ENCODE measurements around the gene RPL36. TPM values are rescaled to one million over a fixed set of nuclear protein-coding genes. Genes with fewer than 3 reads are reported as not detected.

The RPL36 gene
- total and polyA plus RNA-seq, 2 experiments from 2014 or later: 637 to 990 TPM

GRCh38 chr19:5655412-5655811, 34.7 kb upstream of the RPL36 start:
- Histone ChIP-seq H3K9me3 (ENCODE audit: low read depth) (no peaks in the 10 kb centered on the region), H3K36me3 (replicated peaks; ENCODE audit: insufficient read depth, low read depth) (no peaks in the 10 kb centered on the region)
- TF ChIP-seq EZH2 (IDR thresholded peaks at IDR 0.05; ENCODE audit: borderline replicate concordance): no peak
- no peak for TF ChIP-seq EZH2phosphoT487 (IDR thresholded peaks at IDR 0.05; ENCODE audit: low read depth, severe bottlenecking, unreplicated experiment)
- no peak for TF ChIP-seq CTCF (IDR thresholded peaks at IDR 0.05; ENCODE audit: poor library complexity)

GRCh38 chr19:5661483-5661882, 28.6 kb upstream of the RPL36 start:
- no peak overlapping the region for H3K4me3 ChIP-seq
- H3K9me3 ChIP-seq (ENCODE audit: low read depth): no peaks in the 10 kb centered on the region
- H3K4me1 ChIP-seq (ENCODE audit: insufficient read depth): no peaks in the 10 kb centered on the region
- H3K27ac ChIP-seq: no peak overlapping the region
- H3K36me3 ChIP-seq (replicated peaks; ENCODE audit: insufficient read depth, low read depth): no peaks in the 10 kb centered on the region
- H2AFZ ChIP-seq: no peak overlapping the region
- H3K9me2 ChIP-seq (replicated peaks; ENCODE audit: insufficient read depth): no peaks in the 10 kb centered on the region
- WGBS (ENCODE audit: low lambda C conversion rate, missing lambda C conversion rate): 98% methylated on average over 41 of the region's 42 CpGs
- no peak overlapping the region for H3K4me2 ChIP-seq
- TF ChIP-seq EZH2phosphoT487 (IDR thresholded peaks at IDR 0.05; ENCODE audit: low read depth, severe bottlenecking, unreplicated experiment) (no peak), EZH2 (IDR thresholded peaks at IDR 0.05; ENCODE audit: borderline replicate concordance) (no peak), CTCF (IDR thresholded peaks at IDR 0.05; ENCODE audit: poor library complexity) (no peak)
- H3K27me3 ChIP-seq: no peaks in the 10 kb centered on the region
- H3K79me2 ChIP-seq: no peaks in the 10 kb centered on the region
- DNase-seq (ENCODE audit: low spot score): no peak
- H4K20me1 ChIP-seq (ENCODE audit: insufficient read depth, poor library complexity, severe bottlenecking): no peaks in the 10 kb centered on the region

More at GRCh38 chr19:5655412-5655811, 34.7 kb upstream of the RPL36 start:
- Histone ChIP-seq H4K20me1 (ENCODE audit: insufficient read depth, poor library complexity, severe bottlenecking) (no peaks in the 10 kb centered on the region), H3K4me2 (no peak overlapping the region), H3K4me1 (ENCODE audit: insufficient read depth) (no peaks in the 10 kb centered on the region), H2AFZ (no peak overlapping the region), H3K27ac (no peak overlapping the region), H3K4me3 (no peak overlapping the region), H3K27me3 (no peaks in the 10 kb centered on the region), H3K9me2 (replicated peaks; ENCODE audit: insufficient read depth) (no peaks in the 10 kb centered on the region), H3K79me2 (peaks cover 2% of the 10 kb centered on the region)
- 98% methylated on average over 5 of the region's 5 CpGs for WGBS (ENCODE audit: low lambda C conversion rate, missing lambda C conversion rate)
- no peak for DNase-seq (ENCODE audit: low spot score)

- DNase-seq (ENCODE audit: low spot score): no peak
- no peaks in the 10 kb centered on the region for H4K20me1 ChIP-seq (ENCODE audit: insufficient read depth, poor library complexity, severe bottlenecking)
- no peaks in the 10 kb centered on the region for H3K27me3 ChIP-seq
- no peak overlapping the region for H3K4me2 ChIP-seq
- H3K4me3 ChIP-seq: no peak overlapping the region
- no peaks in the 10 kb centered on the region for H3K9me2 ChIP-seq (replicated peaks; ENCODE audit: insufficient read depth)
- H3K27ac ChIP-seq: no peak overlapping the region
- H3K9me3 ChIP-seq (ENCODE audit: low read depth): no peaks in the 10 kb centered on the region
- H2AFZ ChIP-seq: no peak overlapping the region
- 99% methylated on average over 17 of the region's 17 CpGs for WGBS (ENCODE audit: low lambda C conversion rate, missing lambda C conversion rate)
- TF ChIP-seq CTCF (IDR thresholded peaks at IDR 0.05; ENCODE audit: poor library complexity): no peak
- no peak for TF ChIP-seq EZH2phosphoT487 (IDR thresholded peaks at IDR 0.05; ENCODE audit: low read depth, severe bottlenecking, unreplicated experiment)
- no peak for TF ChIP-seq EZH2 (IDR thresholded peaks at IDR 0.05; ENCODE audit: borderline replicate concordance)
- H3K79me2 ChIP-seq: no peaks in the 10 kb centered on the region
- no peaks in the 10 kb centered on the region for H3K36me3 ChIP-seq (replicated peaks; ENCODE audit: insufficient read depth, low read depth)
- no peaks in the 10 kb centered on the region for H3K4me1 ChIP-seq (ENCODE audit: insufficient read depth)
Observed at GRCh38 chr19:5663904-5664303, 26.2 kb upstream of the RPL36 start.

- no peak overlapping the region for H3K4me3 ChIP-seq
- no peaks in the 10 kb centered on the region for H3K79me2 ChIP-seq
- no peaks in the 10 kb centered on the region for H3K27me3 ChIP-seq
- no peaks in the 10 kb centered on the region for H4K20me1 ChIP-seq (ENCODE audit: insufficient read depth, poor library complexity, severe bottlenecking)
- no peaks in the 10 kb centered on the region for H3K4me1 ChIP-seq (ENCODE audit: insufficient read depth)
- H3K9me3 ChIP-seq (ENCODE audit: low read depth): no peaks in the 10 kb centered on the region
- WGBS (ENCODE audit: low lambda C conversion rate, missing lambda C conversion rate): 94% methylated on average over 2 of the region's 2 CpGs
- TF ChIP-seq EZH2phosphoT487 (IDR thresholded peaks at IDR 0.05; ENCODE audit: low read depth, severe bottlenecking, unreplicated experiment) (no peak), EZH2 (IDR thresholded peaks at IDR 0.05; ENCODE audit: borderline replicate concordance) (no peak), CTCF (IDR thresholded peaks at IDR 0.05; ENCODE audit: poor library complexity) (no peak)
- no peak for DNase-seq (ENCODE audit: low spot score)
- H3K9me2 ChIP-seq (replicated peaks; ENCODE audit: insufficient read depth): no peaks in the 10 kb centered on the region
- H2AFZ ChIP-seq: no peak overlapping the region
- no peak overlapping the region for H3K4me2 ChIP-seq
- no peaks in the 10 kb centered on the region for H3K36me3 ChIP-seq (replicated peaks; ENCODE audit: insufficient read depth, low read depth)
- no peak overlapping the region for H3K27ac ChIP-seq
Observed at GRCh38 chr19:5664515-5664914, 25.6 kb upstream of the RPL36 start.

Measured in hepatocyte (in vitro differentiated cells).